Right lobe of liver (tissue), 6 donors: ENCODE measurements around the gene PIP4K2B. TPM values are rescaled to one million over a fixed set of nuclear protein-coding genes. Genes with fewer than 3 reads are reported as not detected.

ENCODE experiments used
- ATAC-seq, 4 donors: fragments of 200-7000 bp; cut with Tn5 transposase; one replicate each; pipeline ENCODE4 v1.9.1; 2020; ENCODE audit warnings: mild to moderate bottlenecking in 4 of 4, moderate library complexity in 4 of 4
- DNase-seq, 3 donors: peaks; one replicate each; pipeline ENCODE4 v3.0.0-alpha.2; 2020
- H3K27ac ChIP-seq, 3 donors: fragments of 200-600 bp; one replicate each; pipeline ENCODE4 v1.8.0; 2022
- H3K27me3 ChIP-seq, 2 donors: fragments of 200-600 bp; one replicate each; pipeline ENCODE4 v1.8.0; 2022
- H3K36me3 ChIP-seq, 4 donors: fragments of 200-600 bp; sonication (generic) in 1 of 4; one replicate each; pipeline versions ENCODE4 v1.5.1 to v1.8.0; 2017 to 2022; ENCODE audit warnings: control low read depth in 1 of 4
- H3K4me1 ChIP-seq, 4 donors: fragments of 200-600 bp; sonication (generic) in 1 of 4; one replicate each; pipeline versions ENCODE4 v1.5.1 to v1.8.0; 2017 to 2022; ENCODE audit warnings: control low read depth in 1 of 4
- H3K4me3 ChIP-seq, 3 donors: fragments of 200-600 bp; one replicate each; pipeline ENCODE4 v1.8.0; 2022
- H3K9me3 ChIP-seq, 4 donors: fragments of 200-600 bp; sonication (generic) in 1 of 4; one replicate each; pipeline versions ENCODE4 v1.5.1 to v1.8.0; 2017 to 2022; ENCODE audit warnings: control low read depth in 1 of 4
- POLR2A ChIP-seq: fragments of 450-650 bp; IDR thresholded peaks from one replicate; pipeline ENCODE4 v1.6.1; 2017; ENCODE audit warnings: antibody characterized with exemption, mild to moderate bottlenecking
- WGBS: methylation state at CpG from one replicate; pipeline ENCODE4 v1.1.6; 2018; ENCODE audit warnings: low coverage, low lambda C conversion rate; ENCODE audit not compliant: insufficient coverage; ENCODE audit errors: missing lambda C conversion rate; 5-methylcytosine and 5-hydroxymethylcytosine counted together
- intact Hi-C, 2 donors: fragments of 100-400 bp; cut with DNase I; formaldehyde crosslinking; loops; one replicate each; pipeline versions ENCODE4 v1.11.2 to v1.14.1; 2022
- microRNA-seq, 2 donors: library from miRNA; unstranded; fragments of <30 nt; microRNA quantifications; one replicate each; pipeline ENCODE4, GENCODE V29; 2019 to 2020
- small RNA-seq, 2 experiments: library from RNA; depleted of rRNA; stranded (forward); fragments of <200 nt; gene quantifications; one replicate each; pipeline ENCODE3, GENCODE V24; 2016
- total RNA-seq, 6 experiments: library from RNA; depleted of rRNA in 2 of 6; stranded (reverse); fragments of >200 nt in 2 of 6; fragmentation: NEBNext Ultra II Directional in 3 of 6; extraction: Animal tissue kit (Norgen Biotek cat#: 25700) in 3 of 6; gene quantifications; one replicate each; pipeline versions ENCODE4 v1.1.0 to v1.2.4, GENCODE V29; 2016 to 2023
- TF ChIP-seq, protein P1 (sequence below), 4 donors: fragments of 200-600 bp in 3 of 4; fragments of 450-650 bp in 1 of 4; IDR thresholded peaks; one replicate each; pipeline versions ENCODE4 v1.5.1 to v1.8.0; 2016 to 2022; ENCODE audit warnings: antibody characterized with exemption in 4 of 4, mild to moderate bottlenecking in 2 of 4
- donor health status: DM: no; HTN: yes; CAD: no.
- donor health status: DM: no; HTN: no; CAD: no.
- donor health status: DM: no; HTN: no; CAD: no.
- donor health status: DM: no; HTN: yes; CAD: no.
- donor health status: DM: no; HTN: yes; CAD: no.

Gene PIP4K2B
- total RNA-seq, 6 experiments from 2014 or later = 11.5 to 19.5 (median 15.4) TPM

DNA sequence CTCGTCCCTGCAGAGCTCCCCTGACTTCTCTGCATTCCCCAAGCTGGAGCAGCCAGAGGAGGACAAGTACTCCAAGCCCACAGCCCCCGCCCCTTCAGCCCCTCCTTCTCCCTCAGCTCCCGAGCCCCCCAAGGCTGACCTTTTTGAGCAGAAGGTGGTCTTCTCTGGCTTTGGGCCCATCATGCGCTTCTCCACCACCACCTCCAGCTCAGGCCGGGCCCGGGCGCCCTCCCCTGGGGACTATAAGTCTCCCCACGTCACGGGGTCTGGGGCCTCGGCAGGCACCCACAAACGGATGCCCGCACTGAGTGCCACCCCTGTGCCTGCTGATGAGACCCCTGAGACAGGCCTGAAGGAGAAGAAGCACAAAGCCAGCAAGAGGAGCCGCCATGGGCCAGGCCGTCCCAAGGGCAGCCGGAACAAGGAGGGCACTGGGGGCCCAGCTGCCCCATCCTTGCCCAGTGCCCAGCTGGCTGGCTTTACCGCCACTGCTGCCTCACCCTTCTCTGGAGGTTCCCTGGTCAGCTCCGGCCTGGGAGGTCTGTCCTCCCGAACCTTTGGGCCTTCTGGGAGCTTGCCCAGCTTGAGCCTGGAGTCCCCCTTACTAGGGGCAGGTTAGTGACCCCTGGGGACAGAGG is 82.9 kb downstream of the PIP4K2B start:
- no peak for DNase-seq
- ATAC-seq = peak in 1 of 4 donors; percentile 16
- no peaks in the 10 kb centered on the region for H3K9me3 ChIP-seq
- no peaks in the 10 kb centered on the region for H3K27me3 ChIP-seq
- H3K36me3 ChIP-seq = peaks cover 0 to 14% (median 2%) of the 10 kb centered on the region in 4 donors
- intact Hi-C loops = no loop called here
- no peaks in the 10 kb centered on the region for H3K4me1 ChIP-seq
- no CpG with 5 or more reads among the region's 18 CpGs for WGBS
- no peak overlapping the region for H3K4me3 ChIP-seq
- H3K27ac ChIP-seq = no peak overlapping the region
- no peak for TF ChIP-seq POLR2A
- TF ChIP-seq, protein P1, sequence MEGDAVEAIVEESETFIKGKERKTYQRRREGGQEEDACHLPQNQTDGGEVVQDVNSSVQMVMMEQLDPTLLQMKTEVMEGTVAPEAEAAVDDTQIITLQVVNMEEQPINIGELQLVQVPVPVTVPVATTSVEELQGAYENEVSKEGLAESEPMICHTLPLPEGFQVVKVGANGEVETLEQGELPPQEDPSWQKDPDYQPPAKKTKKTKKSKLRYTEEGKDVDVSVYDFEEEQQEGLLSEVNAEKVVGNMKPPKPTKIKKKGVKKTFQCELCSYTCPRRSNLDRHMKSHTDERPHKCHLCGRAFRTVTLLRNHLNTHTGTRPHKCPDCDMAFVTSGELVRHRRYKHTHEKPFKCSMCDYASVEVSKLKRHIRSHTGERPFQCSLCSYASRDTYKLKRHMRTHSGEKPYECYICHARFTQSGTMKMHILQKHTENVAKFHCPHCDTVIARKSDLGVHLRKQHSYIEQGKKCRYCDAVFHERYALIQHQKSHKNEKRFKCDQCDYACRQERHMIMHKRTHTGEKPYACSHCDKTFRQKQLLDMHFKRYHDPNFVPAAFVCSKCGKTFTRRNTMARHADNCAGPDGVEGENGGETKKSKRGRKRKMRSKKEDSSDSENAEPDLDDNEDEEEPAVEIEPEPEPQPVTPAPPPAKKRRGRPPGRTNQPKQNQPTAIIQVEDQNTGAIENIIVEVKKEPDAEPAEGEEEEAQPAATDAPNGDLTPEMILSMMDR (IDR thresholded peaks at IDR 0.05) = no peak

Small RNA genes within 50 kb of the gene (microRNA-seq; reads per million reads assigned to microRNA genes)
- 0.87 to 1.3 reads per million in 2 donors for gene MIR4726
- gene MIR4727 = 0.29 to 1.3 reads per million in 2 donors

Small RNA genes within 50 kb of the gene (small RNA-seq; reads per million reads assigned to genes)
- gene MIR4726 (0 reads per million in 2 experiments), gene MIR4727 (0 reads per million in 2 experiments), gene RNA5SP440 (18.2 to 53.2 reads per million in 2 experiments), gene RNU6-866P (0 reads per million in 2 experiments)

Other genes starting within 250 kb of the PIP4K2B start
- gene SRCIN1, start 193.6 kb downstream of the PIP4K2B start, total RNA-seq = 10 to 100 TPM in 4 of 6 experiments, 1 to 10 TPM in 2; 5.6 to 17.6 (median 11.5) TPM
- 1 to 10 TPM; 1.1 to 6.0 (median 3.0) TPM for gene EPOP, start 124.6 kb downstream of the PIP4K2B start, total RNA-seq
- gene MLLT6, start 94.3 kb downstream of the PIP4K2B start, total RNA-seq = 10 to 100 TPM; 10.1 to 30.9 (median 25.6) TPM
- gene CISD3, start 69.2 kb downstream of the PIP4K2B start, total RNA-seq = 10 to 100 TPM; 34.2 to 88.1 (median 55.1) TPM
- gene PCGF2, start 51.2 kb downstream of the PIP4K2B start, total RNA-seq = 1 to 10 TPM; 1.7 to 8.0 (median 3.9) TPM
- 100 to 1,000 TPM in 5 of 6 experiments, 10 to 100 TPM in 1; 85.2 to 183 (median 120) TPM for gene PSMB3, start 46.8 kb downstream of the PIP4K2B start, total RNA-seq
- gene CWC25, start 25.8 kb upstream of the PIP4K2B start, total RNA-seq = 10 to 100 TPM in 2 of 6 experiments, 1 to 10 TPM in 4; 6.8 to 13.1 (median 9.2) TPM
- 100 to 1,000 TPM; 389 to 609 (median 436) TPM for gene RPL23, start 54.2 kb upstream of the PIP4K2B start, total RNA-seq
- gene LASP1, start 70.5 kb upstream of the PIP4K2B start, total RNA-seq = 100 to 1,000 TPM in 2 of 6 experiments, 10 to 100 TPM in 4; 52.2 to 124 (median 84.8) TPM
- gene FBXO47, start 167.8 kb upstream of the PIP4K2B start, total RNA-seq = not detected